Trophoblast cell (in vitro differentiated cells and primary cell): ENCODE data around the gene MGAT4C.

Experiments
- DNase-seq, 2 donors: peaks; one replicate each; pipeline ENCODE4 v3.0.0-alpha.2; 2016
- H2AFZ ChIP-seq: 2 replicates; pipeline ENCODE4 v1.6.1; 2013; ENCODE audit warnings: low read length, moderate library complexity, mild to moderate bottlenecking; ENCODE audit not compliant: insufficient read depth, poor library complexity
- H2AK5ac ChIP-seq: 2 replicates; pipeline ENCODE4 v1.6.1; 2013; ENCODE audit warnings: mild to moderate bottlenecking, low read length
- H2BK120ac ChIP-seq: 2 replicates; pipeline ENCODE4 v1.6.1; 2013; ENCODE audit warnings: low read length, mild to moderate bottlenecking, moderate library complexity; ENCODE audit not compliant: insufficient read depth, poor library complexity
- H2BK12ac ChIP-seq: 2 replicates; pipeline ENCODE4 v1.6.1; 2013; ENCODE audit warnings: mild to moderate bottlenecking, low read length, moderate library complexity
- H2BK5ac ChIP-seq: 2 replicates; pipeline ENCODE4 v1.6.1; 2013; ENCODE audit warnings: low read length, low read depth, moderate library complexity, mild to moderate bottlenecking; ENCODE audit not compliant: poor library complexity
- H3K14ac ChIP-seq: 2 replicates; pipeline ENCODE4 v1.6.1; 2013; ENCODE audit warnings: mild to moderate bottlenecking, low read length
- H3K18ac ChIP-seq: 2 replicates; pipeline ENCODE4 v1.6.1; 2013; ENCODE audit warnings: mild to moderate bottlenecking, low read length
- H3K23ac ChIP-seq: 2 replicates; pipeline ENCODE4 v1.6.1; 2013; ENCODE audit warnings: low read length
- H3K27ac ChIP-seq: 2 replicates; pipeline ENCODE4 v1.5.1; 2013; ENCODE audit warnings: low read depth, mild to moderate bottlenecking, inconsistent platforms, low read length, moderate library complexity
- H3K27me3 ChIP-seq: 2 replicates; pipeline ENCODE4 v1.6.1; 2013; ENCODE audit warnings: inconsistent platforms, mild to moderate bottlenecking, low read length, moderate library complexity; ENCODE audit not compliant: insufficient read depth
- H3K36me3 ChIP-seq, 2 experiments: 1 replicate in 1 of 2; 2 replicates in 1 of 2; pipeline ENCODE4 v1.6.1; 2013; ENCODE audit warnings: low read length in 2 of 2, mild to moderate bottlenecking in 2 of 2, moderate library complexity in 1 of 2; ENCODE audit not compliant: insufficient read depth in 2 of 2, control insufficient read depth in 1 of 2
- H3K4ac ChIP-seq: 2 replicates; pipeline ENCODE4 v1.6.1; 2013; ENCODE audit warnings: low read depth, mild to moderate bottlenecking, low read length, moderate library complexity
- H3K4me1 ChIP-seq, 2 experiments: 1 replicate in 1 of 2; 2 replicates in 1 of 2; pipeline ENCODE4 v1.6.1; 2013; ENCODE audit warnings: low read length in 2 of 2, mild to moderate bottlenecking in 2 of 2, moderate library complexity in 1 of 2; ENCODE audit not compliant: insufficient read depth in 2 of 2, control insufficient read depth in 1 of 2
- H3K4me2 ChIP-seq: 2 replicates; pipeline ENCODE4 v1.6.1; 2013; ENCODE audit warnings: inconsistent platforms, mild to moderate bottlenecking, low read length, moderate library complexity
- H3K4me3 ChIP-seq: 2 replicates; pipeline ENCODE4 v1.5.1; 2013; ENCODE audit warnings: mild to moderate bottlenecking, low read depth, low read length, inconsistent platforms
- H3K79me1 ChIP-seq: one replicate; pipeline ENCODE4 v1.6.1; 2013; ENCODE audit warnings: low read length
- H3K79me2 ChIP-seq: 2 replicates; pipeline ENCODE4 v1.6.1; 2013; ENCODE audit warnings: low read length, mild to moderate bottlenecking; ENCODE audit not compliant: control insufficient read depth, insufficient read depth, poor library complexity
- H3K9ac ChIP-seq: 2 replicates; pipeline ENCODE4 v1.6.1; 2013; ENCODE audit warnings: mild to moderate bottlenecking, low read length
- H3K9me3 ChIP-seq: 2 replicates; pipeline ENCODE4 v1.6.1; 2013; ENCODE audit warnings: low read depth, mild to moderate bottlenecking, control low read depth, inconsistent platforms, low read length; ENCODE audit not compliant: insufficient read depth
- H4K12ac ChIP-seq: 2 replicates; pipeline ENCODE4 v1.6.1; 2013; ENCODE audit warnings: low read depth, mild to moderate bottlenecking, low read length, moderate library complexity
- H4K8ac ChIP-seq: 2 replicates; pipeline ENCODE4 v1.6.1; 2013; ENCODE audit warnings: low read depth, mild to moderate bottlenecking, low read length, moderate library complexity
- H4K91ac ChIP-seq: one replicate; pipeline ENCODE4 v1.6.1; 2013; ENCODE audit warnings: low read depth, mild to moderate bottlenecking, low read length, moderate library complexity
- WGBS: extraction: QIAGEN DNeasy Blood & Tissue Kit; methylation state at CpG from one replicate; pipeline ENCODE4 v1.1.7; 2013; ENCODE audit warnings: missing lambda C conversion rate; ENCODE audit not compliant: insufficient read length, insufficient coverage; ENCODE audit errors: extremely low coverage; 5-methylcytosine and 5-hydroxymethylcytosine counted together

The MGAT4C gene

GRCh38 chr12:85998074-85998473, 258.1 kb downstream of the MGAT4C start:
- no peak overlapping the region for H3K9ac ChIP-seq
- no peak overlapping the region for H3K18ac ChIP-seq
- H2AK5ac ChIP-seq, result no peak overlapping the region
- H3K79me1 ChIP-seq, result no peaks in the 10 kb centered on the region
- H4K12ac ChIP-seq, result no peak overlapping the region
- no peaks in the 10 kb centered on the region for H3K4me1 ChIP-seq
- H2BK5ac ChIP-seq, result no peak overlapping the region
- H3K9me3 ChIP-seq, result peaks cover 12% of the 10 kb centered on the region
- no peaks in the 10 kb centered on the region for H3K36me3 ChIP-seq
- DNase-seq, result no peak
- H4K8ac ChIP-seq, result no peak overlapping the region
- no peak overlapping the region for H2AFZ ChIP-seq
- no peak overlapping the region for H3K23ac ChIP-seq
- no peak overlapping the region for H3K4ac ChIP-seq
- H3K79me2 ChIP-seq, result no peaks in the 10 kb centered on the region
- H3K27me3 ChIP-seq, result no peaks in the 10 kb centered on the region
- H3K4me2 ChIP-seq, result no peak overlapping the region
- no peak overlapping the region for H3K27ac ChIP-seq
- no peak overlapping the region for H4K91ac ChIP-seq
- H2BK120ac ChIP-seq, result no peak overlapping the region
- H3K14ac ChIP-seq, result no peak overlapping the region
- H2BK12ac ChIP-seq, result no peak overlapping the region
- WGBS, result no CpG with 5 or more reads among the region's 2 CpGs
- no peak overlapping the region for H3K4me3 ChIP-seq

GRCh38 chr12:85996280-85996679, 259.9 kb downstream of the MGAT4C start:
- no peak overlapping the region for H3K4me3 ChIP-seq
- no peak overlapping the region for H2BK12ac ChIP-seq
- H2AK5ac ChIP-seq, result no peak overlapping the region
- no peaks in the 10 kb centered on the region for H3K4me1 ChIP-seq
- no peak overlapping the region for H3K14ac ChIP-seq
- no peak overlapping the region for H2BK120ac ChIP-seq
- H3K4ac ChIP-seq, result no peak overlapping the region
- H3K9me3 ChIP-seq, result peaks cover 19% of the 10 kb centered on the region
- no peak overlapping the region for H3K9ac ChIP-seq
- H3K23ac ChIP-seq, result no peak overlapping the region
- H3K27me3 ChIP-seq, result no peaks in the 10 kb centered on the region
- no peak overlapping the region for H3K4me2 ChIP-seq
- H4K12ac ChIP-seq, result no peak overlapping the region
- H3K18ac ChIP-seq, result no peak overlapping the region
- H3K79me2 ChIP-seq, result no peaks in the 10 kb centered on the region
- DNase-seq, result no peak
- no peak overlapping the region for H2AFZ ChIP-seq
- H4K91ac ChIP-seq, result no peak overlapping the region
- no peak overlapping the region for H2BK5ac ChIP-seq
- H3K36me3 ChIP-seq, result no peaks in the 10 kb centered on the region
- H3K79me1 ChIP-seq, result no peaks in the 10 kb centered on the region
- no peak overlapping the region for H4K8ac ChIP-seq
- no peak overlapping the region for H3K27ac ChIP-seq
- no CpG with 5 or more reads among the region's 3 CpGs for WGBS

- Histone ChIP-seq H3K9me3 (peaks cover 23% of the 10 kb centered on the region), H4K12ac (no peak overlapping the region), H3K4me1 (no peaks in the 10 kb centered on the region), H4K91ac (no peak overlapping the region), H3K27ac (no peak overlapping the region), H3K79me2 (no peaks in the 10 kb centered on the region), H2AK5ac (no peak overlapping the region), H3K4me2 (no peak overlapping the region), H3K4me3 (no peak overlapping the region), H2BK5ac (no peak overlapping the region), H3K79me1 (no peaks in the 10 kb centered on the region), H3K23ac (no peak overlapping the region), H3K4ac (no peak overlapping the region), H3K36me3 (no peaks in the 10 kb centered on the region), H3K14ac (no peak overlapping the region), H2AFZ (no peak overlapping the region), H2BK120ac (no peak overlapping the region), H3K27me3 (no peaks in the 10 kb centered on the region), H2BK12ac (no peak overlapping the region), H3K18ac (no peak overlapping the region), H3K9ac (no peak overlapping the region), H4K8ac (no peak overlapping the region)
- WGBS, result no CpG with 5 or more reads among the region's 4 CpGs
- DNase-seq, result no peak
These were observed 262.4 kb downstream of the MGAT4C start for GRCh38 chr12:85993746-85994145.

GRCh38 chr12:85985996-85986395, 270.2 kb downstream of the MGAT4C start:
- H3K14ac ChIP-seq, result no peak overlapping the region
- H3K79me2 ChIP-seq, result no peaks in the 10 kb centered on the region
- no peaks in the 10 kb centered on the region for H3K79me1 ChIP-seq
- peaks cover 1% of the 10 kb centered on the region for H3K9me3 ChIP-seq
- no peak overlapping the region for H3K27ac ChIP-seq
- H2BK12ac ChIP-seq, result no peak overlapping the region
- H3K4ac ChIP-seq, result no peak overlapping the region
- no peak overlapping the region for H4K91ac ChIP-seq
- no peak overlapping the region for H3K23ac ChIP-seq
- no peak overlapping the region for H4K12ac ChIP-seq
- no peak overlapping the region for H3K4me3 ChIP-seq
- no peak overlapping the region for H2BK5ac ChIP-seq
- H2AFZ ChIP-seq, result no peak overlapping the region
- H2BK120ac ChIP-seq, result no peak overlapping the region
- no peak overlapping the region for H4K8ac ChIP-seq
- no peak overlapping the region for H2AK5ac ChIP-seq
- no peaks in the 10 kb centered on the region for H3K36me3 ChIP-seq
- no peak overlapping the region for H3K9ac ChIP-seq
- no peaks in the 10 kb centered on the region for H3K4me1 ChIP-seq
- H3K4me2 ChIP-seq, result no peak overlapping the region
- no peak for DNase-seq
- no peaks in the 10 kb centered on the region for H3K27me3 ChIP-seq
- no peak overlapping the region for H3K18ac ChIP-seq
